GM10266 (cell line): ENCODE measurements around the gene UGDH.

ENCODE experiments used
- DNase-seq: peaks from one replicate; pipeline ENCODE4 v3.0.0; 2012; ENCODE audit errors: extremely low spot score
- TF ChIP-seq, protein P1 (sequence below): IDR thresholded peaks from 2 replicates; pipeline ENCODE4 v1.5.1; 2012; ENCODE audit warnings: mild to moderate bottlenecking, low read depth; ENCODE audit not compliant: control insufficient read depth, insufficient read depth; ENCODE audit errors: missing control alignments

Gene UGDH

GRCh38 chr4:39502019-39502663, 25.1 kb downstream of the UGDH start:
- no peak for DNase-seq
- TF ChIP-seq, protein P1, sequence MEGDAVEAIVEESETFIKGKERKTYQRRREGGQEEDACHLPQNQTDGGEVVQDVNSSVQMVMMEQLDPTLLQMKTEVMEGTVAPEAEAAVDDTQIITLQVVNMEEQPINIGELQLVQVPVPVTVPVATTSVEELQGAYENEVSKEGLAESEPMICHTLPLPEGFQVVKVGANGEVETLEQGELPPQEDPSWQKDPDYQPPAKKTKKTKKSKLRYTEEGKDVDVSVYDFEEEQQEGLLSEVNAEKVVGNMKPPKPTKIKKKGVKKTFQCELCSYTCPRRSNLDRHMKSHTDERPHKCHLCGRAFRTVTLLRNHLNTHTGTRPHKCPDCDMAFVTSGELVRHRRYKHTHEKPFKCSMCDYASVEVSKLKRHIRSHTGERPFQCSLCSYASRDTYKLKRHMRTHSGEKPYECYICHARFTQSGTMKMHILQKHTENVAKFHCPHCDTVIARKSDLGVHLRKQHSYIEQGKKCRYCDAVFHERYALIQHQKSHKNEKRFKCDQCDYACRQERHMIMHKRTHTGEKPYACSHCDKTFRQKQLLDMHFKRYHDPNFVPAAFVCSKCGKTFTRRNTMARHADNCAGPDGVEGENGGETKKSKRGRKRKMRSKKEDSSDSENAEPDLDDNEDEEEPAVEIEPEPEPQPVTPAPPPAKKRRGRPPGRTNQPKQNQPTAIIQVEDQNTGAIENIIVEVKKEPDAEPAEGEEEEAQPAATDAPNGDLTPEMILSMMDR, result no peak

DNA sequence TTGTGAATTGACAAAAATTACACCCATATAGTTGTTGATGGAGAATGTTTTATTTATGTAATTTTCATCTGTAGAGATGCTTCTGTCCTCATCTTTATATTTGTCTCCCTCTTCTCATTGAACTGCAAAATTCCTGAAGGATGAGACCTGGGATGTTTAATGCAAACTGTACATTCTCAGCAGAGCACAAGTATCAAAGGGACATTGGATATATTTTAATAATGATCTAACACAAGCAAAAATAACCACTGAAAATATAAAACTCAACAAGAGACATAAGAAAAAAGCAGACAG, 28.6 kb downstream of the UGDH start:
- DNase-seq, result no peak
- TF ChIP-seq, protein P1, result no peak

GRCh38 chr4:39497909-39498726, 29.1 kb downstream of the UGDH start:
- TF ChIP-seq, protein P1, result no peak
- DNase-seq, result no peak

GRCh38 chr4:39495446-39496213, 31.6 kb downstream of the UGDH start:
- no peak for DNase-seq

GRCh38 chr4:39494354-39494753, 32.9 kb downstream of the UGDH start:
- TF ChIP-seq, protein P1, result no peak
- DNase-seq, result no peak

More at GRCh38 chr4:39495446-39496213, 31.6 kb downstream of the UGDH start:
- TF ChIP-seq, protein P1, result no peak

DNA sequence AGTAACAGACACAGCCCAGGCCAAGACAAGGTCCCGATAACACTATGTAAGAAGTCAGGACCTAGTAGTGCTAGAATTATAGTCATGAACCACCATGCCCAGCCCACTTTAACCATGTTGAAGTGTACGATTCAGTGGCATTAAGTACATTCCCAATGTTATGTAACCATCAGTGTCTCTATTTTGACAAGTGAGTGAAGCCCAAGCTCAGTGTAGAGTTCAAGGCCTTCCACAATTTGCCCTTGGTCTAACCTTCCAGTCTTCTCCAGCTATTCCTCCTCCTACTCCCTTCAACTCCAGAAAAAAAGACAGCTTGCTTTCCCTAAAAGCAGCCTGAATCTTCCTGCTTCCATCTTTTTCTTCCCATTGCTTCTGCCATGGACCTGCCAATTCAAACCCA, 36.9 kb downstream of the UGDH start:
- no peak for DNase-seq
- TF ChIP-seq, protein P1, result no peak
